PC-9 (cell line): ENCODE results near the gene SLC35E4.

Experiments
- EZH2 ChIP-seq: fragments of 200-600 bp; sonication (generic); IDR thresholded peaks from 2 replicates; pipeline ENCODE4 v1.8.0; 2017; ENCODE audit warnings: antibody characterized with exemption, low read depth
- TF ChIP-seq, protein P1 (sequence below): fragments of 200-600 bp; sonication (generic); conservative IDR thresholded peaks from 2 replicates; pipeline ENCODE4 v1.6.1; 2017; ENCODE audit warnings: mixed run types, antibody characterized with exemption, mild to moderate bottlenecking, moderate library complexity

DNA sequence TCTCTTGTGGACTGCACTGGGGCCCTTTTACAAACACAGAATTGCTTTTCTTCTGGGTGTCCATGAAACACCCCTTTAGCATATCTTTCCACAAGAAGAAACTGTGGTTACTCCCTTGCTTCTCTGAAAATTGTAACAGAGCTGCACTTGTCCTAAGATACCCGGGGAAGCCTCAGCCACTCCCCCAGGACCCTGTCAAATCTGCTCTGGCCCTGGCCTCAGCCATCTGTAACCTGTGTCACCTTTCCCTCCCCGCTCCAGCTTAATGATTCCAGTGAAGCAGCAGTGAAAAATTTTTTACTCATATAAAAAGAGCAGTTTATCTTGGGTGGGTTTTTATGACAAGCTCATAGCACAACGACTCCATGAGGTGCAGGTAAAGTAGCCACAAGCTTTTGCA, 35.5 kb downstream of the SLC35E4 start:
- TF ChIP-seq, protein P1, sequence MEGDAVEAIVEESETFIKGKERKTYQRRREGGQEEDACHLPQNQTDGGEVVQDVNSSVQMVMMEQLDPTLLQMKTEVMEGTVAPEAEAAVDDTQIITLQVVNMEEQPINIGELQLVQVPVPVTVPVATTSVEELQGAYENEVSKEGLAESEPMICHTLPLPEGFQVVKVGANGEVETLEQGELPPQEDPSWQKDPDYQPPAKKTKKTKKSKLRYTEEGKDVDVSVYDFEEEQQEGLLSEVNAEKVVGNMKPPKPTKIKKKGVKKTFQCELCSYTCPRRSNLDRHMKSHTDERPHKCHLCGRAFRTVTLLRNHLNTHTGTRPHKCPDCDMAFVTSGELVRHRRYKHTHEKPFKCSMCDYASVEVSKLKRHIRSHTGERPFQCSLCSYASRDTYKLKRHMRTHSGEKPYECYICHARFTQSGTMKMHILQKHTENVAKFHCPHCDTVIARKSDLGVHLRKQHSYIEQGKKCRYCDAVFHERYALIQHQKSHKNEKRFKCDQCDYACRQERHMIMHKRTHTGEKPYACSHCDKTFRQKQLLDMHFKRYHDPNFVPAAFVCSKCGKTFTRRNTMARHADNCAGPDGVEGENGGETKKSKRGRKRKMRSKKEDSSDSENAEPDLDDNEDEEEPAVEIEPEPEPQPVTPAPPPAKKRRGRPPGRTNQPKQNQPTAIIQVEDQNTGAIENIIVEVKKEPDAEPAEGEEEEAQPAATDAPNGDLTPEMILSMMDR = no peak
- TF ChIP-seq EZH2 = no peak
